DOHH2 (cell line): Measurements from ENCODE around the gene SCN3B.
A peak's percentile ranks its signal among the peaks of the same experiment; 100 is the strongest.

Experiments used
- H3F3A ChIP-seq: fragments of 200-600 bp; sonication (generic), shearing (Covaris generic); 2 replicates; pipeline ENCODE4 v1.6.0; 2016; ENCODE audit warnings: antibody characterized with exemption, mild to moderate bottlenecking; ENCODE audit not compliant: control insufficient read depth, insufficient read depth
- H3K27ac ChIP-seq: fragments of 200-600 bp; sonication (generic); 2 replicates; pipeline ENCODE4 v1.5.1; 2014; ENCODE audit warnings: low read depth, mild to moderate bottlenecking, low read length, moderate library complexity
- H3K27me3 ChIP-seq: fragments of 200-600 bp; sonication (generic); 2 replicates; pipeline ENCODE4 v1.6.1; 2014; ENCODE audit warnings: mild to moderate bottlenecking, low read length, mixed read lengths; ENCODE audit not compliant: control insufficient read depth
- H3K36me3 ChIP-seq: fragments of 200-600 bp; sonication (generic); 2 replicates; pipeline ENCODE4 v1.6.1; 2014; ENCODE audit warnings: mild to moderate bottlenecking, low read length, moderate library complexity, mixed read lengths; ENCODE audit not compliant: control insufficient read depth
- H3K4me1 ChIP-seq: fragments of 200-600 bp; sonication (generic); 2 replicates; pipeline ENCODE4 v1.6.1; 2014; ENCODE audit warnings: mild to moderate bottlenecking, low read length, mixed read lengths; ENCODE audit not compliant: control insufficient read depth
- H3K4me2 ChIP-seq: fragments of 200-600 bp; sonication (generic); 2 replicates; pipeline ENCODE4 v1.6.0; 2014; ENCODE audit warnings: mild to moderate bottlenecking, low read length, moderate library complexity
- H3K4me3 ChIP-seq: fragments of 200-600 bp; sonication (generic); 2 replicates; pipeline ENCODE4 v1.5.1; 2014; ENCODE audit warnings: mild to moderate bottlenecking, low read length, mixed read lengths
- H3K79me2 ChIP-seq: fragments of 200-600 bp; sonication (generic); 2 replicates; pipeline ENCODE4 v1.6.1; 2014; ENCODE audit warnings: mild to moderate bottlenecking, low read length, mixed read lengths; ENCODE audit not compliant: control insufficient read depth
- H3K9me2 ChIP-seq: fragments of 200-600 bp; sonication (generic); replicated peaks from 2 replicates; pipeline ENCODE4 v1.6.1; 2014; ENCODE audit warnings: mild to moderate bottlenecking, low read length, mixed read lengths; ENCODE audit not compliant: control insufficient read depth
- H3K9me3 ChIP-seq: fragments of 200-600 bp; sonication (generic); 2 replicates; pipeline ENCODE4 v1.6.1; 2014; ENCODE audit warnings: antibody characterized with exemption, low read length, mixed read lengths; ENCODE audit not compliant: control insufficient read depth, insufficient read depth
- H4K20me1 ChIP-seq: fragments of 200-600 bp; sonication (generic); 2 replicates; pipeline ENCODE4 v1.6.0; 2014; ENCODE audit warnings: low read depth, mild to moderate bottlenecking, antibody characterized with exemption, low read length, moderate library complexity; ENCODE audit not compliant: control insufficient read depth, insufficient read depth
- EZH2phosphoT487 ChIP-seq: fragments of 200-600 bp; sonication (generic); IDR thresholded peaks from 2 replicates; pipeline ENCODE4 v1.6.1; 2017; ENCODE audit warnings: borderline replicate concordance, mild to moderate bottlenecking, antibody characterized with exemption, low read length, moderate library complexity, mixed read lengths
- TF ChIP-seq, protein P1 (sequence below): fragments of 200-600 bp; sonication (generic); IDR thresholded peaks from one replicate; pipeline ENCODE4 v1.5.1; 2014; ENCODE audit warnings: antibody characterized with exemption, mild to moderate bottlenecking, low read depth, low read length; ENCODE audit not compliant: poor library complexity, severe bottlenecking

SCN3B gene

DNA sequence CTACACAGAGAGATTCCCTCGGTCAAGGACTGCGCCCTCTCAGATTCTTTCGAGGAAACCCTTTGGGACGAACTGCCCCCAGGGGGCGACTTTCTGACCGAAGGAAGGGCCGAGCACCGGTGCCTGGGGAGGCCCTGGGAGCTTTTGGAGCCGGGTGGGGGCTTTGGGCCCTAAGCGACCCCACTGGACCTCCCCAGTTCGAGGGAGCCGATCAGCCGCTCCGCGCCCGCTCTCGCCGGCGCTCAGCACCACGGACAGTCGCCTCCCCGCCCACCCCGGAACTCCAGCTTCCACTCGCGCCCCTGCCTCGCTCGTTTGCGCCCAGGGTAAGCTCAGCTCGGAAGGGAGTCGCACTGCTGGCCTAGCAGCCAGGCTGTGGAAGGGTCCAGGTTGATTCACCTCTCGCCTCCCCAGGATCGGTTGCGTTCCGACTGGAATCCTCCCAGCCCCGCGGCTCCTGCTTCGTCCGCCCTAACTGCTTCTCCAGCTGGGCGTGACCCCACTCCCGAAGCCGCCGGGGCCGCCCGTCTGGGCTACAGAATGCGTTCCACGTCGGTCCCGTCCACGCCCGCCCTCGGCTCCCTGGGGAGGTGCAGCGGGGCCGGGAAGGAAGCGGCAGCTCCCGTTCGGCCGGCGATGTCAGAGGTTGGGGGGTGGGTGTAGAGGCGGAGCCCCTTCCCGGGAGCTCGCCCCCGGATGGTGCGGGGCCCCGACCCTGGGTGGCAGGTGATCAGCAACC, 428 bp downstream of the SCN3B start:
- Histone ChIP-seq H3K9me3 (peaks cover 5% of the 10 kb centered on the region; the same call in 1 of the 2 replicates), H3K4me1 (peaks cover 6% of the 10 kb centered on the region), H4K20me1 (no peaks in the 10 kb centered on the region), H3K79me2 (no peaks in the 10 kb centered on the region), H3K4me2 (no peak overlapping the region), H3F3A (no peaks in the 10 kb centered on the region), H3K27me3 (0 out of 2 replicates have a peak, but pooled peaks cover 2% of the 10 kb centered on the region), H3K4me3 (no peak overlapping the region), H3K9me2 (no peaks in the 10 kb centered on the region), H3K36me3 (no peaks in the 10 kb centered on the region), H3K27ac (no peak overlapping the region)
- TF ChIP-seq, protein P1, sequence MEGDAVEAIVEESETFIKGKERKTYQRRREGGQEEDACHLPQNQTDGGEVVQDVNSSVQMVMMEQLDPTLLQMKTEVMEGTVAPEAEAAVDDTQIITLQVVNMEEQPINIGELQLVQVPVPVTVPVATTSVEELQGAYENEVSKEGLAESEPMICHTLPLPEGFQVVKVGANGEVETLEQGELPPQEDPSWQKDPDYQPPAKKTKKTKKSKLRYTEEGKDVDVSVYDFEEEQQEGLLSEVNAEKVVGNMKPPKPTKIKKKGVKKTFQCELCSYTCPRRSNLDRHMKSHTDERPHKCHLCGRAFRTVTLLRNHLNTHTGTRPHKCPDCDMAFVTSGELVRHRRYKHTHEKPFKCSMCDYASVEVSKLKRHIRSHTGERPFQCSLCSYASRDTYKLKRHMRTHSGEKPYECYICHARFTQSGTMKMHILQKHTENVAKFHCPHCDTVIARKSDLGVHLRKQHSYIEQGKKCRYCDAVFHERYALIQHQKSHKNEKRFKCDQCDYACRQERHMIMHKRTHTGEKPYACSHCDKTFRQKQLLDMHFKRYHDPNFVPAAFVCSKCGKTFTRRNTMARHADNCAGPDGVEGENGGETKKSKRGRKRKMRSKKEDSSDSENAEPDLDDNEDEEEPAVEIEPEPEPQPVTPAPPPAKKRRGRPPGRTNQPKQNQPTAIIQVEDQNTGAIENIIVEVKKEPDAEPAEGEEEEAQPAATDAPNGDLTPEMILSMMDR, result peak; percentile 9
- TF ChIP-seq EZH2phosphoT487, result no peak

DNA sequence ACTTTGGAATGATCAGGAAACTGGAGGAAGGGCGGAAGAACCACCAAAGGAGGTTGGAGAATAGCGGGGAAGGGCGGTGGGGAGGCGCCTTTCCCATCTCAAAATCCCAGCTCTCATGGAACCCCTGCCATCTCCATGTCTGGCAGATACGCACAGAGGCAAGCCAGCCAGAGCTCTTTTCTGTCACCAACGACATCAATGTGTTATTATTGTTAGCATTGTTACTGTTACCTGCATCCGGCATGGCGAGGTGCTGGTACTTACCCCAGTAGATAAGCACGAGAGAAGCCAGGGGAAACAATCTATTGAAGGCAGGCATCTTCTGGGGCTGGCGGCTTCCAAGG, 969 bp downstream of the SCN3B start:
- H3K79me2 ChIP-seq, result no peaks in the 10 kb centered on the region
- peaks cover 7% of the 10 kb centered on the region for H3K4me1 ChIP-seq
- H3F3A ChIP-seq, result no peaks in the 10 kb centered on the region
- H3K9me3 ChIP-seq, result no peaks in the 10 kb centered on the region
- H3K27ac ChIP-seq, result no peak overlapping the region
- H3K9me2 ChIP-seq, result no peaks in the 10 kb centered on the region
- H3K4me3 ChIP-seq, result no peak overlapping the region
- no peaks in the 10 kb centered on the region for H3K36me3 ChIP-seq
- TF ChIP-seq EZH2phosphoT487, result no peak
- TF ChIP-seq, protein P1, result no peak
- no peaks in the 10 kb centered on the region for H4K20me1 ChIP-seq
- no peak overlapping the region for H3K4me2 ChIP-seq
- peaks cover 6% of the 10 kb centered on the region; the same call in 1 of the 2 replicates for H3K27me3 ChIP-seq

DNA sequence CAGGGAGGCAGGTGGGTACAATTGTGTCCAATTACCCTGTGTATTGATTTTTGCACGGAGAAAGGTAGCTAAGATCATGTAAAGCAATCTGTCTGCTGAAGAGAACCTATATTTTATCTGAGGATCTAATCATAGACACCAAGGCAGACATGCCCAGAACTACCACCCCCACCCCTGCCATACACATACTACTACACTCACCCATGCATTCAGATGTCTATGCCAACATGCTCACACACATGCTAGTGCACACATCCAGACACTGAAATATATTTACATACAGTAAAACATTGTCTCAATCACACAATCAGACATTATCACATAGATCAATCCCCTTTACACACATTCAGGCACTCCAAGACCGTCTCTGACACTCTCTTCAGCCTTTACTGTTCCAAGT, 1.8 kb downstream of the SCN3B start:
- Histone ChIP-seq H3K36me3 (no peaks in the 10 kb centered on the region), H3K79me2 (no peaks in the 10 kb centered on the region), H3K4me3 (no peak overlapping the region), H3K9me3 (no peaks in the 10 kb centered on the region), H3K27me3 (peaks cover 6% of the 10 kb centered on the region; the same call in 1 of the 2 replicates), H4K20me1 (no peaks in the 10 kb centered on the region), H3K9me2 (no peaks in the 10 kb centered on the region), H3K27ac (no peak overlapping the region), H3K4me1 (peaks cover 9% of the 10 kb centered on the region), H3F3A (no peaks in the 10 kb centered on the region), H3K4me2 (no peak overlapping the region)
- no peak for TF ChIP-seq EZH2phosphoT487
- TF ChIP-seq, protein P1, result no peak
